ENCODE data around the gene PTPRD.

GRCh38 chr9:8643464-8643863, 1969.3 kb downstream of the PTPRD start:
- TF ChIP-seq CTCF (IDR thresholded peaks at IDR 0.05) (no peak), EZH2 (IDR thresholded peaks at IDR 0.05; ENCODE audit: borderline replicate concordance, insufficient read depth, low read depth, low read length, poor library complexity, severe bottlenecking) (no peak)

Measured in B cell (primary cell).